ENCODE data around the gene UBA1.

UBA1 gene

GRCh38 chrX:47199286-47199685 lies 5.7 kb downstream of the UBA1 start:
- POLR2A ChIA-PET = no interaction called here
- CTCF ChIA-PET = no interaction called here
- no peak for DNase-seq (ENCODE audit: extremely low spot score)
- TF ChIP-seq CTCF (IDR thresholded peaks at IDR 0.05; ENCODE audit: control extremely low read depth, extremely low read depth, low read depth, missing control alignments) = no peak

- TF ChIP-seq CTCF (IDR thresholded peaks at IDR 0.05; ENCODE audit: control extremely low read depth, extremely low read depth, low read depth, missing control alignments) = no peak
- POLR2A ChIA-PET = no interaction called here
- CTCF ChIA-PET = interaction anchor here (0.9 kb wide), 1 partner anchor 323 kb away, joined by 3 read pairs; no protein-coding TSS in a partner anchor
- no peak for DNase-seq (ENCODE audit: extremely low spot score)
Observed at GRCh38 chrX:47200385-47201150, 6.9 kb downstream of the UBA1 start.

DNA sequence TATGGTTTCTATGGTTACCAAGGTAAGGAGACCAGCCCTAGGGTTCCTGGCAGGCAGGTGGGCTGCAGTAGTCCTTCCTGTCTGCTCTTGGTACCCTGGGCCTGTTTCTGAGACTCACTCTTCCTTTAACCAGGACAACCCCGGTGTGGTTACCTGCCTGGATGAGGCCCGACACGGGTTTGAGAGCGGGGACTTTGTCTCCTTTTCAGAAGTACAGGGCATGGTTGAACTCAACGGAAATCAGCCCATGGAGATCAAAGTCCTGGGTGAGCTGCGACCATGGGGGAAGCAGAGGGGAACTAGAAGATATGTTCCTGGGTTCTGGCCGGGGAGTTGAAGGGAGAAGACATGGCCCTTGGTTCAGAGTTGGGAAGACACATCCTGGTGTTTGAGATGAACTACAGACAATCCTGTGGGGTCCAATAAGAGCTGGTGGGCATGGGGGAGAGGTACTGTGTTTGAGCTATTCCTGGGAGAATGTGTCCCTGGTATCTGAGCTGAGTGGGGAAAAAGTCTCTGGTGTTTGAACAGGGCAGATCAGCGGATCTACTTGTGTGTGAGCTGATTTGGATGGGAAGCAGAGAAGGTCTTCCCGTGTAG lies 7.8 kb downstream of the UBA1 start:
- no peak for DNase-seq (ENCODE audit: extremely low spot score)
- POLR2A ChIA-PET = no interaction called here
- no peak for TF ChIP-seq CTCF (IDR thresholded peaks at IDR 0.05; ENCODE audit: control extremely low read depth, extremely low read depth, low read depth, missing control alignments)
- CTCF ChIA-PET = no interaction called here

DNA sequence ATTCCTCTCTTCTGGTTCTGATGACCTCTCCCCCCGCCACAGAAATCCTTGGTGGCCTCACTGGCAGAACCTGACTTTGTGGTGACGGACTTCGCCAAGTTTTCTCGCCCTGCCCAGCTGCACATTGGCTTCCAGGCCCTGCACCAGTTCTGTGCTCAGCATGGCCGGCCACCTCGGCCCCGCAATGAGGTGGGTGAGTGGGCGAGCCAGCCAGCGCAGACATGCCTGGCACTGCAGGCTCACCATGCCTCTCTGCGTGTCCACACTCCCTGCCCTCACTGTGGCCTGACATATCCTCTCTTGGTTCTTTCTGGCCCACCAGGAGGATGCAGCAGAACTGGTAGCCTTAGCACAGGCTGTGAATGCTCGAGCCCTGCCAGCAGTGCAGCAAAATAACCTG lies 8.7 kb downstream of the UBA1 start:
- TF ChIP-seq CTCF (IDR thresholded peaks at IDR 0.05; ENCODE audit: control extremely low read depth, extremely low read depth, low read depth, missing control alignments) = no peak
- no peak for DNase-seq (ENCODE audit: extremely low spot score)
- ChIA-PET POLR2A (no interaction called here), CTCF (no interaction called here)

- no peak for TF ChIP-seq CTCF (IDR thresholded peaks at IDR 0.05; ENCODE audit: control extremely low read depth, extremely low read depth, low read depth, missing control alignments)
- POLR2A ChIA-PET = no interaction called here
- CTCF ChIA-PET = no interaction called here
- DNase-seq (ENCODE audit: extremely low spot score) = no peak
Observed at GRCh38 chrX:47202877-47203276, 9.2 kb downstream of the UBA1 start.

DNA sequence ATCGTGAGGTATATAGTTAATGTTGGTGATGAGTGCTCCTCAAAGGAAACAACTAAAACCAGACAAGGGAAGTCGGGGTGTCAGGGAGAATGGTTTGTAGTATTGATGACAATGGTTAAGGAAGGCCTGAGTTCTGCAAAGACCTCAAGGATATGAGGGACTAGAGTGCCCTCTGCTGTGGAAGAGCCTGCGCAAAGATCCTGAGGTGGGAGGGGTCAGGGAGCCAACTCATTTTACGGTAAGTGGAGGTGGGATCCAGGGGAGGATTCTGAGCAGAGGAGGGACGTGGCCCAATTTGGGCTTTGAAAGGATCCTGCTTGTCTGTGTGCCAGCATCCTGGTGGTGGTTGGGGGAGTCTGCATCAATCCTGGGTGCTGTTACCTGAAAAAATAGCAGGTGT lies 11.3 kb downstream of the UBA1 start:
- no peak for TF ChIP-seq CTCF (IDR thresholded peaks at IDR 0.05; ENCODE audit: control extremely low read depth, extremely low read depth, low read depth, missing control alignments)
- ChIA-PET POLR2A (no interaction called here), CTCF (no interaction called here)
- DNase-seq (ENCODE audit: extremely low spot score) = no peak

All from GM10248 (cell line).